Stomach (tissue), 9 donors: ENCODE measurements around the gene NTM. TPM values are rescaled to one million over a fixed set of nuclear protein-coding genes. Genes with fewer than 3 reads are reported as not detected.
A peak's percentile ranks its signal among the peaks of the same experiment; 100 is the strongest.

Source experiments
- DNase-seq, 2 donors: peaks; one replicate each; pipeline versions ENCODE4 v3.0.0 to v3.0.0-alpha.2; 2013 to 2019
- H3K27ac ChIP-seq, 5 donors: fragments of 200-600 bp in 4 of 5; sonication (generic) in 4 of 5; one replicate each; pipeline ENCODE4 v1.5.1; 2013 to 2019; ENCODE audit warnings: mild to moderate bottlenecking in 1 of 5, moderate library complexity in 1 of 5
- H3K27me3 ChIP-seq, 3 donors: fragments of 200-600 bp; sonication (generic); one replicate each; pipeline ENCODE4 v1.5.1; 2017 to 2019; ENCODE audit warnings: mixed run types in 1 of 3
- H3K36me3 ChIP-seq, 4 donors: fragments of 200-600 bp; sonication (generic); 1 replicate in 3 of 4; 2 replicates in 1 of 4; pipeline ENCODE4 v1.5.1; 2016 to 2019
- H3K4me1 ChIP-seq, 4 donors: fragments of 200-600 bp; sonication (generic); one replicate each; pipeline ENCODE4 v1.5.1; 2016 to 2019
- H3K4me3 ChIP-seq, 4 donors: fragments of 200-600 bp; sonication (generic) in 3 of 4; one replicate each; pipeline ENCODE4 v1.5.1; 2016 to 2019; ENCODE audit warnings: mild to moderate bottlenecking in 1 of 4
- H3K9me3 ChIP-seq, 4 donors: fragments of 200-600 bp; sonication (generic); one replicate each; pipeline ENCODE4 v1.5.1; 2016 to 2019
- EP300 ChIP-seq: sonication (generic); formaldehyde crosslinking; IDR thresholded peaks from one replicate; pipeline ENCODE4 v1.6.1; 2017; ENCODE audit warnings: antibody characterized with exemption
- POLR2A ChIP-seq, 4 donors: fragments of 450-650 bp; IDR thresholded peaks; one replicate each; pipeline ENCODE4 v1.6.1; 2016; ENCODE audit warnings: antibody characterized with exemption in 4 of 4, control low read depth in 2 of 4, mild to moderate bottlenecking in 1 of 4, moderate library complexity in 1 of 4
- POLR2AphosphoS5 ChIP-seq, 3 donors: sonication (generic); formaldehyde crosslinking; IDR thresholded peaks; one replicate each; pipeline ENCODE4 v1.6.1; 2016; ENCODE audit warnings: antibody characterized with exemption in 3 of 3
- WGBS, 5 donors: extraction: QIAGEN DNeasy Blood & Tissue Kit in 3 of 5; methylation state at CpG; one replicate each; pipeline versions ENCODE4 v1.1.5 to v1.1.7; 2013 to 2018; 5-methylcytosine and 5-hydroxymethylcytosine counted together
- intact Hi-C: fragments of 100-400 bp; cut with DNase I; formaldehyde crosslinking; loops from one replicate; pipeline ENCODE4 v1.15.1; 2023; ENCODE audit warnings: low total_unique reads
- polyA plus RNA-seq, 3 donors: library from polyadenylated mRNA; stranded (reverse); fragments of 200-250 nt; gene quantifications; one replicate each; pipeline ENCODE4 v1.2.3, GENCODE V29; 2013
- total RNA-seq, 5 donors: library from RNA; depleted of rRNA; stranded (reverse); fragments of >200 nt; gene quantifications; one replicate each; pipeline versions ENCODE4 v1.1.0 to v1.2.3, GENCODE V29; 2014 to 2016
- TF ChIP-seq, protein P1 (sequence below), 7 experiments: fragments of 450-650 bp in 4 of 7; fragments of 200-600 bp in 3 of 7; sonication (generic) in 3 of 7; IDR thresholded peaks; one replicate each; pipeline ENCODE4 v1.5.1; 2016 to 2019; ENCODE audit warnings: antibody characterized with exemption in 7 of 7, control low read depth in 2 of 7, mild to moderate bottlenecking in 1 of 7
- donor health status: healthy with polysubstance abuse.
- donor health status: Bipolar disorder and iron deficiency.
- donor health status: healthy.

NTM gene
- total and polyA plus RNA-seq, 8 donors: 0.50 to 8.4 (median 1.3) TPM; not detected in 3

DNA sequence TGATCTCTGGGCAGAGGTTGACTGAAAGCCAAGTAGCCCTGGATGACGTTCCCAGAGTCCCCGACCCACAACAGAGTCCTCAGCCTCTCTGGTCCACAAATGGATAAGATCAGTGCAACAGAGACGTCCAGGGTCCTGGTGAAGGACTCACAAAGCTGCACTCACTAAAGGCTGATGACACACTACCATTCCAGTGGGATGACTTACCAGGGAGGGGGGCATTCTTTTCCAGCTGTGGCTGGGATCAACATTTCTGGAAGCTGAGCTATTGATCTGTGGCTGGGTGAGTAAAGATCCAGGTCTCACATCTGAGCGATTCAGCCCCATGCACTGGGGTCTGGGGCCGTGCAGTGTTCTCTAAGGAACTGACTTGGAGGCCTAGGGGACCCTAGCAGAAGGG is 296.2 kb downstream of the NTM start:
- DNase-seq: no peak
- 65 to 74% (median 69%) methylated on average over 4 to 5 of the region's 5 CpGs for WGBS, 5 donors
- no peaks in the 10 kb centered on the region for H3K9me3 ChIP-seq
- intact Hi-C loops: no loop called here
- H3K4me1 ChIP-seq: no peaks in the 10 kb centered on the region
- H3K27ac ChIP-seq: no peak overlapping the region
- H3K4me3 ChIP-seq: no peak overlapping the region
- peaks cover 0 to 16% (median 0%) of the 10 kb centered on the region in 3 donors for H3K27me3 ChIP-seq
- TF ChIP-seq POLR2A (IDR thresholded peaks at IDR 0.05) (no peak), POLR2AphosphoS5 (IDR thresholded peaks at IDR 0.05) (no peak), EP300 (no peak)
- TF ChIP-seq, protein P1, sequence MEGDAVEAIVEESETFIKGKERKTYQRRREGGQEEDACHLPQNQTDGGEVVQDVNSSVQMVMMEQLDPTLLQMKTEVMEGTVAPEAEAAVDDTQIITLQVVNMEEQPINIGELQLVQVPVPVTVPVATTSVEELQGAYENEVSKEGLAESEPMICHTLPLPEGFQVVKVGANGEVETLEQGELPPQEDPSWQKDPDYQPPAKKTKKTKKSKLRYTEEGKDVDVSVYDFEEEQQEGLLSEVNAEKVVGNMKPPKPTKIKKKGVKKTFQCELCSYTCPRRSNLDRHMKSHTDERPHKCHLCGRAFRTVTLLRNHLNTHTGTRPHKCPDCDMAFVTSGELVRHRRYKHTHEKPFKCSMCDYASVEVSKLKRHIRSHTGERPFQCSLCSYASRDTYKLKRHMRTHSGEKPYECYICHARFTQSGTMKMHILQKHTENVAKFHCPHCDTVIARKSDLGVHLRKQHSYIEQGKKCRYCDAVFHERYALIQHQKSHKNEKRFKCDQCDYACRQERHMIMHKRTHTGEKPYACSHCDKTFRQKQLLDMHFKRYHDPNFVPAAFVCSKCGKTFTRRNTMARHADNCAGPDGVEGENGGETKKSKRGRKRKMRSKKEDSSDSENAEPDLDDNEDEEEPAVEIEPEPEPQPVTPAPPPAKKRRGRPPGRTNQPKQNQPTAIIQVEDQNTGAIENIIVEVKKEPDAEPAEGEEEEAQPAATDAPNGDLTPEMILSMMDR (IDR thresholded peaks at IDR 0.05): no peak
- no peaks in the 10 kb centered on the region for H3K36me3 ChIP-seq

- WGBS, 5 donors: 68 to 82% (median 76%) methylated on average over 4 of the region's 4 CpGs
- Histone ChIP-seq H3K9me3 (no peaks in the 10 kb centered on the region), H3K27ac (no peak overlapping the region), H3K27me3 (peaks cover 0 to 16% (median 0%) of the 10 kb centered on the region in 3 donors), H3K4me3 (no peak overlapping the region), H3K36me3 (no peaks in the 10 kb centered on the region), H3K4me1 (no peaks in the 10 kb centered on the region)
- TF ChIP-seq POLR2A (IDR thresholded peaks at IDR 0.05) (no peak), POLR2AphosphoS5 (IDR thresholded peaks at IDR 0.05) (no peak), EP300 (no peak)
- TF ChIP-seq, protein P1 (IDR thresholded peaks at IDR 0.05): no peak
- intact Hi-C loops: no loop called here
- DNase-seq: no peak
These were observed 297.2 kb downstream of the NTM start for GRCh38 chr11:131667566-131667965.

DNA sequence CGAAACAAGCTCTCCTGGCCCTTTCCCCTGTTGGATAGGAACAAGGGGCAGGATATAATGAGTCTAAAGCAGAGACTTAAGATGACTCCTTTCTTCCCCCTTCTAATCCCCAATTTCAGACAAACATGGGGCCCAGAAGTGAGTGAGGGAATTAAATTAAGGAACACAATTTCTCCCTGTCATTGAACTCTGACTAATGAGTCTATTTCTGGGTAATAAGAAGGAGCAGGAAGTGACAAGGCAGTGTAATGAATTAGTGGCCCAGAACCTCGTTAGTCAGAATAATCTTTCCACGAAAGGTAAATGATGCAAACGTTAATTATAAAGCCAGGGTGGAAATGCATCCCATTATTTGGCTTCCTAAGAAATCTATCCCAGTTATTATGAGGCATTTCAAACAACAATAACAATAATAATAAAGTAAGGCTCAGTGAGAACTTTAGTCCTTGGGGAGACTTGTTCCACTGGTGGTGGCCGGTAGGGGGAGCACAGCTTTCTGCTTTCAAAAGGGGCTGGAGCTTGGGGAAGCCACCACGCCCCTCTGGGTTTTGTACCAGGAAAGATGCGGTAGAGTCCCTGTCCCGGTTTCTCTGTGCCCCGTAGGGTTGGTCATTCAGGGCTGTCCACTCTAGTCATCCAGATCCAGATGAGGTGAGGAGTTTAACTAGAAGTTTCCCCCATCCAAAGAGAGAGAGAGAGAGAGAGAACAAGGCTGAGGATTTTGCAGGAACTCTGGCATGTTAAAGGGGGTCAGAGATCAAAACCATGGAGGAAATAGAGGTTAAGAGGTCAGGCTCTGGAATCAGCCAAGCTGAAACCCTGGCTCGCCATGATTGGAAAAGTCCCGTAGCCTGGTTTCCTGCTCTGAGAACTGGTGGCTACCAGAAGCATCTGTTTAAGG is 298.3 kb downstream of the NTM start:
- WGBS, 5 donors: 27 to 34% (median 32%) methylated on average over 11 of the region's 11 CpGs
- Histone ChIP-seq H3K4me1 (no peaks in the 10 kb centered on the region), H3K36me3 (no peaks in the 10 kb centered on the region), H3K4me3 (no peak overlapping the region), H3K27ac (no peak overlapping the region), H3K9me3 (no peaks in the 10 kb centered on the region), H3K27me3 (peaks cover 0 to 16% (median 0%) of the 10 kb centered on the region in 3 donors)
- TF ChIP-seq POLR2AphosphoS5 (IDR thresholded peaks at IDR 0.05): no peak
- TF ChIP-seq, protein P1 (IDR thresholded peaks at IDR 0.05): peak in 4 of 7 experiments; percentile 20 to 44 (median 28)
- peak; percentile 40 to 49 for DNase-seq
- intact Hi-C loops: no loop called here

- peaks cover 0 to 16% (median 0%) of the 10 kb centered on the region in 3 donors for H3K27me3 ChIP-seq
- H3K36me3 ChIP-seq: no peaks in the 10 kb centered on the region
- no peak for TF ChIP-seq POLR2A (IDR thresholded peaks at IDR 0.05)
- no peak for TF ChIP-seq EP300
- TF ChIP-seq, protein P1 (IDR thresholded peaks at IDR 0.05): no peak
- TF ChIP-seq POLR2AphosphoS5 (IDR thresholded peaks at IDR 0.05): no peak
- no peak overlapping the region for H3K27ac ChIP-seq
- no peak for DNase-seq
- H3K4me3 ChIP-seq: no peak overlapping the region
- intact Hi-C loops: no loop called here
- WGBS, 5 donors: 76 to 86% (median 78%) methylated on average over 4 of the region's 4 CpGs
- H3K9me3 ChIP-seq: no peaks in the 10 kb centered on the region
- H3K4me1 ChIP-seq: no peaks in the 10 kb centered on the region
These were observed 299.0 kb downstream of the NTM start for GRCh38 chr11:131669401-131669780.
